Measurements from ENCODE around the gene FADS3. TPM values are rescaled to one million over a fixed set of nuclear protein-coding genes. Genes with fewer than 3 reads are reported as not detected.

The FADS3 gene
- total RNA-seq, 2 donors from 2014 or later, result 6.9 to 18.7 TPM

DNA sequence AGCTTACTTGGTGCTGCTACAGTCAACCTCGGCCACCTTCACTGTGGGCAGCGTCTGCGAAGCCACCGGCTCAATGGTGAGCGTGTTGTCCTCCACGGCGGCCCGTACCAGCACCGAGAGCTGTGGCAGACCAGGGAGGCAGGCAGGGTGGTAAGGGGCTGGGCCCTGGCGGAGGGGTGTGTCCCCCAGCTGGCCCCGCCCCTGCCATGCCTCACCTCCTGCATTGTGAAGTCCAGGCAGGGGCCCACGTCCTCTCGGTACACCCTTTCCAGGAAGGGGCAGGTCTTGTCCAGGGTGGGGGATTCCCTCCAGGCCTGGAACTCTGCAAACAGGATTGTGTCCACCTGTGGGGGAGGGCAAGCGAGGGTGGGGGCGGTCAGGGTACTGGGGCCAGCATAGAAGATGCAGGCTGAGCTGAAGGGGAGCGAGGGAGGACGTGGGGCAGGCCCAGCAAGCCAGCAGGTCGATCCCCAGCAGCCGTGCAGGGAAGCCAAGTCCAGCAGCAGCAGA is 13.2 kb upstream of the FADS3 start:
- intact Hi-C loops (cut with DNase I, micrococcal nuclease), result loop anchor here in 1 of 2 donors (5.0 kb wide), 1 partner anchor 43 kb away; no protein-coding TSS in a partner anchor
- ATAC-seq (peak; percentile 93), DNase-seq (peak; percentile 46 to 53)

DNA sequence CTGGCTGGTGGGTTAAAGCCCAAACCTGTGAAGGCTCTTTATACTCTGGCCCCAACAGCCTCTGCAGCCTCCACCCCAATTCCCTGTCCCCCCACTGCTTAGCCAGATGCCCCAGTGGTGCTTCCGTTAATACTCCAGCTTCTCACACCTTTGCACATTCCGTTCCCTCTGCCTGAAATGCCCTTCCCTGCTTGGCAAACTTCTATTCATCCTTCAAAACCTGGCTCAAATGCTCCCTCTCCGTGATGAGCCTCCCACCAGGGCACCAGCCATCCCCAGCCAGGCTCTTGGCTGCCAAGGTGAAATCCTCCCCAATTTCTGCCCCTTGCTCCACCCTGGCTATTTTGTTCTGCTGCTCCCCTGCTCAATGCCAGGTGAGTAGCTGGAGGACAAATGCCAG is 12.5 kb upstream of the FADS3 start:
- intact Hi-C loops (cut with DNase I, micrococcal nuclease), result loop anchor here in 1 of 2 donors (5.0 kb wide), 1 partner anchor 43 kb away; no protein-coding TSS in a partner anchor
- no peak for DNase-seq
- no peak for ATAC-seq

DNA sequence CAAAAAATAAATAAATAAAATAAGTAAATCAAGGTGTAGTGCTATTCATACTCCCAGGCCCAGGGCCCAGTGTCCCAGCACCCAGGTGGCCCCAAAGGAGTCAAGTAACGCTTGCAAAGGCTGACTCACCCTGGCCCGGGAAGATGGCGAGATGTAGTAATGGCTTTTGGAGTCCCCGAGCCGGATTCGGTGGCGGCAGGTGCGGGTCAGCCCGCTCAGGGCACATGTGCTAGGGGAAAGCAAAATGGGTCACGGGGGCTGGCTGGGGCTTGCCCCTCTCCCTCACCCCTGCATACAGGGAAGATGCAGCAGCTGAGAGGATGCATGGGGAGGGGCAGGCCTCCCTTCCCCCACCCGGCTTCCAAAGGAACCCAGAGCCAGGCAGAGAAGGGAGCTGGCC is 11.0 kb upstream of the FADS3 start:
- ATAC-seq, result no peak
- DNase-seq, result no peak
- intact Hi-C loops (cut with DNase I, micrococcal nuclease), result loop anchor here in 1 of 2 donors (5.0 kb wide), 1 partner anchor 45 kb away; no protein-coding TSS in a partner anchor

DNA sequence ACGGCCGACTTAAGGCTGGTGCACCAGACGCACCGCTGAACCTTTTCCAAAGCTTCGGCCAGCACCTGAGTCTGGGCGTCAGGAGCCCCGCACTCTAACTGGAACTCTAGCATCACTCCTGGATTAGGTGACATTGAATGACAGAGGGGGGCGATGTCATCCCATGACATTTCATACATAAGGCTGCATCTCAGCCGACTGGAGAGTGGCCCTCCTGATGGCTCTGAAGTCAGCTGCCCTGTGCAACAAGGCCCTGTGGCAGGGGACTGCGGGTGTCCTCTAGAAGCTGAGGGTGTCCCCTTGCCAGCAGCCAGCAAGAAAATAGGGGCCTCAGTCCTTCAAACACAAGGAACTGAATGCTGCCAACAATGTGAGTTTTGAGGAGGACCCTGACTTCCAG is 10.1 kb upstream of the FADS3 start:
- ATAC-seq, result no peak
- intact Hi-C loops (cut with DNase I, micrococcal nuclease), result loop anchor here in 1 of 2 donors (5.0 kb wide), 1 partner anchor 46 kb away; no protein-coding TSS in a partner anchor

DNA sequence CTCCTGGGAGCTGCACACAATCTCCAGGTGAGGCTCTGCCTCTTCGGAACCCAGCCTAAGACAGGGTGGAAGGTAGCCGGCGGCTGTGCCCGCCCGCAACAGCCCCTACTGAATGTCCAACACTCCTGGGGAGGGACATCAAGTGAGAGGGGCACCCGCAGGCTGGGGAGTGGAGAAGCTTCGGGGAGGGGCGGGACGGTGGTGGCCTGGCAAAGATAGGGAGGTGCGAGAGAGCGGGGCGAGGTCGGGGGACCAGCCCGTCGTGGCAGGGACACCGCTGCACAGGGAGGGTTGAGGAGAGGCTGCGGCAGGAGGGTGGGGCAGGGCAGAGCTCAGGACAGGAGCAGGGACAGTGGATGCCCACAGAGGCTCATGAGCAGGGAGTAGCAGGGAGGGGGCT is 8.9 kb upstream of the FADS3 start:
- ATAC-seq (no peak), DNase-seq (no peak)
- intact Hi-C loops (cut with DNase I, micrococcal nuclease), result loop anchor here in 1 of 2 donors (5.0 kb wide), 1 partner anchor 47 kb away; no protein-coding TSS in a partner anchor

More for the DNA sequence above, 10.1 kb upstream of the FADS3 start:
- no peak for DNase-seq

DNA sequence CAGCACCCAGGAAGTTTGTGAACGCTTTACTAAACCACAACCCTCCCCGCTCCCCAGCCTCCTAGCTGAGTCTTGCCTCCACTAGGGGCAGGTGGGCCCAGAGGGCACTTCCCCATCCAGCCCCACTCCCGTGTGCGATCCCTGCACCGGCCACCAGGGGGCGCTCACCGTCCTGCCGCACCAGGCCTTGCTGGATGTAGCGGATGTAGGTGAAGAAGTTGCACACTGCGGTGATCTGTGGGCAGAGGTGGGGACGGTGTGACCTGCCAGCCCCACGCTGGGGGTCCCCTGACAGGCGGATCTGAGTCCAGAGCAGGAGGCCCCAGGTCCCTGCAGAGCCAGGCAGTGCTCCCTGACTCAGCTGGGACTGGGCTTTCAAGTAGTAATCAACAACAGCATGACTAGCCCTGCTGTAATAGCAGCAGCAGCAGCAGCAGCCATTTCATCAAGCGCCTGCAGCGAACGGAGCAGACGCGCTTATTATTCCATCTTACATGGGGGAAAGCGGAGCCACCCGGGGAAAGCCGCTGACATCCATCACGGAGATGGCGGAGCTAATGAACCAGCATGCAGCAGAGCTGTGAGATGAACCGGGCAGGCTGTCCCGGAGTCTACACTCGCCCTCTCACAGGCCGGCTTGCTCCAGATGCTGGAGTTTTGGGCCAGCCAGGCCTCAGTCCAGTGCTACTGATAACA is 7.9 kb upstream of the FADS3 start:
- intact Hi-C loops (cut with DNase I, micrococcal nuclease), result loop anchor here (2.0 to 10.0 kb wide), 4 partner anchors 48 to 186 kb away; no protein-coding TSS in a partner anchor
- DNase-seq (peak; percentile 66 to 87), ATAC-seq (peak; percentile 84)

DNA sequence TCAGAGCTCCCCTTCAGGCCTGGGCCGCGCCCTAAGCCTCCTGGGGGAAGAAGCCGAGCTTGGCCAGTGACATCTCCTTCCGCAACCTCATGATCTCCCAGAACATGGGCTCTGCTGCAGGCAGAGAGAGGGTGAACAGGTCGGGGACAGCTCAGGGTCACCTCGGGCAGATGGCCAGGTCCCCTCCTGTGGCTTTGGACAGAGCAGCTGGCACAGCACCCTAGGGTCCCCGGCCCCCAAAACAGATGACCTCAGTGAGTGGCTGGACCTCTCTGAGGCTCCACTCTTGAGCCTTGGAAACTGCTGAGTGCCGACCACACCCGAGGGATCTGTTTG is 6.9 kb upstream of the FADS3 start:
- DNase-seq (no peak), ATAC-seq (peak; percentile 35)
- intact Hi-C loops (cut with DNase I, micrococcal nuclease), result loop anchor here (2.0 to 10.0 kb wide), 4 partner anchors 49 to 187 kb away; no protein-coding TSS in a partner anchor

DNA sequence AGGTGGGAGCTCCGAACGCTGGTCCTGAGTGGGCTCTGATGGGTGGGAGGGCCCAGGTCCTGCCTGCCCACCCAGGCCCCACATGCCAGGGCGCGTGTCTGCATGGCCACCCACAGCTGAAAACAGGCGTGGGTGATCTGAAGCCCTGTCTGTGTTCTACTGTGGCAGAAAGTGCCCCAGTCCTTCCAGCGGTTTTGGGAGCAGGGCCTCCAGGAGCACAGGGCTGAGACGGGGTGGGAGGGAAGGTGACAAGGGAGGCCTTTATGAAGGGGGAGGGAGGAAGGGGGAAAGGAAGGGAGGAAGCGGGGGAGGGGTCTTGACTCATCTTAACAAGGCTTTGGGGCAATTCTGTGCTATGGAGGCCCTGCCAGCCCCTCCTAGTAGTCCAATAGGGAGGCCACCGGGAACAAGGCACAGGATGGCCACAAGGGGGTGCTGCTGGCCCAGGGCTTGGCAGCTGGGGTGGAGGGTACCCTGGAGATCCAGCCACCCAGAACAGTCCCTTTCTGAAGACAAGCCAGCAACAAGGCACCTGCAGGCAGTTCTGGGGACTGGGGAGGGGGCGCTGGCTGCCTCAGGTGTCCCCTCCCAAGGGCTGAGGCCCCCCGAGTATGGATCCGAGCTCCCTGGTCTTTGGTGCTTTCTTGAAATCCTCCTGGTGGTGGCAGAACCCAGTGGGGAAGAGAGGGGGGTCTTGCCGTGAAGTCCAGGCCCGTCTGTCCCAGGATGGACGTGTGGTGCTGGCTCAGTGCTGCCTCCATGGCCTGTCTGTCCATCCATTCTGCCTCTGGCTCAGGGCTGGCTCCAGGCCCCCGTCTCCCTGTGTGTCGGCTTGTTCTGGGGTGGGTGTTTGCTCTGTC is 6.3 kb upstream of the FADS3 start:
- intact Hi-C loops (cut with DNase I, micrococcal nuclease), result loop anchor here (2.0 to 10.0 kb wide), 5 partner anchors 49 to 187 kb away; no protein-coding TSS in a partner anchor

DNA sequence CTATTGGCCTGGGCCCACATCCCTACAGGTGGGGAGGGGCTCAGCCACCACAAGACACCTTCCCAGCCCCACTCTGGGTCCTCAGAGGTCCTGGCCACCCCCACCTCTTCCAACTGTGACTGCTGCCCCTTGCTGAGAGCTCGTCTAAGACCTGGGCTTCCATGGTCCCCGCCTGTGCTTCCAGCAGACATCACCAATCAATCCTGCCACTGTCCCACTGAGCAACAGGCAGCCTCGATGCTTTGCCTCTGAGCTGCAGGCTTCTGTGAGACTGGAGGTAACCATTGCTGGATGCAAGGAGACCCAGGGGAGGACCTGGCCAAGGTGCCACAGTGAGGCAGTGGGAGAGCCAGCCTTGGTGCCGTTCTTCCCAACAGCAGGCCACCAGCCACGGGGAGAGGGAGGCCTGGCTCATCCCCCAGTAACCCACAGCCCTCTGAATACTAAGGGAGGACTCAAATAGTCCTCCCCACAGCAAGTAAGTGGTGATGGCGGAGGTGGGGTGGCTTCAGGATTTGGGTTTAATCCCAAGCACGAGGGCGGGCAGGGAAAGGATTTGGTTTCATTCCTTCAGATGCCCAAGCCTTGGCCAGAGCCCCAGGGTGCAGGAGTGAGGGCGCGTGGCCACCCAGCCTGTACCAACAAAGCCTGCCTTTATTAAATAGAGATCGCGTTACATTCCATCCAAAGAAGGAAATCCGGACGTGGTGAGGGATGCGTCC is 5.5 kb upstream of the FADS3 start:
- DNase-seq (no peak), ATAC-seq (no peak)
- intact Hi-C loops (cut with DNase I, micrococcal nuclease), result loop anchor here (2.0 to 10.0 kb wide), 4 partner anchors 92 to 188 kb away; no protein-coding TSS in a partner anchor

More for the DNA sequence above, 6.3 kb upstream of the FADS3 start:
- DNase-seq (peak; percentile 54 to 80), ATAC-seq (peak; percentile 83)

DNA sequence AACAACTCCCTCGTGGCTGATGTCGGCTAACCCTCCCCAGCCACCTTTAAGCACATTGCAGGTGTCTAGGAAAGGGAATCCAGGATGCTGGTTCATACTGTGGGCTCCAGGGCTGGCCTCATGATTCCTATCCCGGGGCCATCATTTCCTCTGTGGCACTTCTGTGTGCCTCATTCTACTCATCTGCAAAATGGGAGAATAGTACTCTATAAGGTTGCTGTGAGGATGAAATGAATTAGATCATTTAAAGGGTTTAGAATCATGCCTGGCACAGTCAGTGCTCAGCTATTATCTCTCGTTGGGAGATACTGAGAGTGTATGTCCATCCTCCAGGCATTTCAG is 4.3 kb upstream of the FADS3 start:
- DNase-seq, result no peak
- intact Hi-C loops (cut with DNase I, micrococcal nuclease), result loop anchor here (2.0 to 10.0 kb wide), 4 partner anchors 91 to 189 kb away; no protein-coding TSS in a partner anchor
- ATAC-seq, result no peak

DNA sequence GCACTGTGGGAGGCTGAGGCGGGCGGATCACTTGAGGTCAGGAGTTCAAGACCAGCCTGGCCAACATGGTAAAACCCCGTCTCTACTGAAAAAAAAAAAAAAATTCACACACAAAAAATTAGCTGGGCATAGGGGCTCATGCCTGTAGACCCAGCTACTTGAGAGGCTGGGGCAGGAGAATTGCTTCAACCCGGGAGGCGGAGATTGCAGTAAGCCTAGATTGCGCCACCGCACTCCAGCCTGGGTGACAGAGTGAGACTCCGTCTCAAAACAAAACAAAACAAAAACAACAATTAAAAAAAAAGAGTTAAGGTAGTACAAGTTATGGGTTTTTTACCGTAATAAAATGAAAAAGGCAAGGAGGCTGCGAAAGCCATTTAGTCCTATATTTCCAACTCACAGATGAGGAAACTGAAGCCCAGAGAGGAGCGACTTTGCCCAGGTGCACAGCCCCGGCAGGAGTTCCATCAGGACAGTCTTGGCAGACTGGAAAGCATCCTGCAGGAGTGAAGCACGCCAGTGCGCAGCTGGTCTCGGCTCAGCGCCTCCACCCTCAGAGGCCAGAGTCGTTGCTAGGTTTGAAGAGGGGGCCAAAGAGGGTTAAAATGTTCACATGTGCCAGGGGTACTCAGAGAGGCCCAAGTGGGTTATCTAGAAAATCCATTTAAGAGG is 3.8 kb upstream of the FADS3 start:
- ATAC-seq (no peak), DNase-seq (no peak)
- intact Hi-C loops (cut with DNase I, micrococcal nuclease), result loop anchor here (5.0 to 10.0 kb wide), 3 partner anchors 90 to 190 kb away; no protein-coding TSS in a partner anchor

DNA sequence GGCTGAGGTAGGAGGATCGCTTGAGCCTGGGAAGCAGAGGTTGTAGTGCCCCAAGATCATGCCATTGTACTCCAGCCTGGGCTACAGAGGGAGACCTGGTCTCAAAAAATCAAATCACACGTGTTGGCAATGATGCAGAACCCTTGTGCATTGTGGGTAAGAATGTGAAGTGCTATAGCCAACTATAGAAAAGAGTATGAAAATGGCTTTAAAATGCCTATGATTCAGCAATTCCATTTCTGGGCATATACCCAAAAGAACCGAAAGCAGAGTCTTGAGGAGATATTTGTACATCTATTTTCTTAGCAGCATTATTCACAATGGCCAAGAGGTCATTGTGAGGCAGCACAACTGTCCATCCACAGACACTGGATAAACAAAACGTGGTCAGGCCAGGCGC is 2.6 kb upstream of the FADS3 start:
- no peak for DNase-seq
- no peak for ATAC-seq
- intact Hi-C loops (cut with DNase I, micrococcal nuclease), result loop anchor here in 1 of 2 donors (10.0 kb wide), 2 partner anchors 89 to 191 kb away; no protein-coding TSS in a partner anchor

DNA sequence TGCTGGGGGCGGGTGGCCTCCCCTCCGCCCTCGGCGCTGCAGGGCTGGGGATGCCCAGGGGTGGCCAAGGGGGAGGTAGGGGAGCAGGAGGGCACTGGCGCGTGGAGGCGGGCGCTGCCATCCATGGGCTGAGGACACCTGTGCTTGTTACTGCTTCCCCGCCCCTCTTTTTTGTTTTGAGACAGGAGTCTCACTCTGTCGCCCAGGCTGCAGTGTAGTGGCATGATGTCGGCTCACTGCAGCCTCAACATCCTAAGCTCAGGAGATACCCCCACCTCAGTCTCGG is 683 bp upstream of the FADS3 start:
- ATAC-seq (peak; percentile 10), DNase-seq (no peak)
- intact Hi-C loops (cut with DNase I, micrococcal nuclease), result loop anchor here in 1 of 2 donors (10.0 kb wide), 2 partner anchors 87 to 193 kb away; no protein-coding TSS in a partner anchor

DNA sequence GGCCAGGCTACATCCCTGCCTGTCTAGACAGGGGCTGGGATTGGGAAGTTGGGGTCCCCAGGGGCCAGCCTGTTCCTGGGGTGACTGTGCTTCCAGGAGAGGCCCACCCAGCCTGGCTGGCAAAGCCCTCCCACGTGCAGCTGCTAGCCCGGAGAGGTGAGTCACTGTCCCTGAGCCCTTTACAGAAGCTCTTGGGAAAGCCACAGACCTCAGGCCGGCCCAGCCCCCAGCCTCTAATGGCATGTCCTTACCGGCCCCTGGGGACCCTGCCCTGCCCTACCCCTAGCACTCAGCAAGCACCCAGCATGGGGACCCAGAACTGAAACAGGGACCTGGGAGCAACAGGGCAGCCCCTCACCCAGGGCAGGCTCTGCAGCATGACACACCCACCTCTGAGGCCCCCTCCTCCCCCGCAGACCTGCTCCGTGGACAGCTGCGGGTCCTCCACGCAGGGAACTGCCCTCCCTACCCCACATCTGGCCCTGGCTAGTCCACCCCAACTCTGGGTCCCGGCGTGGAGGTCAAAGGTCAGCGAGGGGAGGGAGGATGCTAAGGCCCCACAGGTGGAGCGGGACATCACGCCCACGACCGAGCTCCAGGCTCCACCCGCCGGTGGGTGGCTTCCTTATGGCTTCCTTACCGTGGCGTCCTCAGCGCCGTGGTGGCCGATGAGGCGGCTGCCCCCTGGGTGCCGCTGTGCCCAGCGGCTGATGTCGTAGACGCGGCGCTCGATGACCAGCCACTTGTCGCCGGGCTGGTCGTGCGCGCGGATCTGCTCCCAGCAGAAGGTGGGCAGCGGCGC is 615 bp downstream of the FADS3 start:
- DNase-seq (peak; percentile 43 to 62), ATAC-seq (peak; percentile 27)
- intact Hi-C loops (cut with DNase I, micrococcal nuclease), result loop anchor here in 1 of 2 donors (10.0 kb wide), 2 partner anchors 86 to 194 kb away; no protein-coding TSS in a partner anchor

DNA sequence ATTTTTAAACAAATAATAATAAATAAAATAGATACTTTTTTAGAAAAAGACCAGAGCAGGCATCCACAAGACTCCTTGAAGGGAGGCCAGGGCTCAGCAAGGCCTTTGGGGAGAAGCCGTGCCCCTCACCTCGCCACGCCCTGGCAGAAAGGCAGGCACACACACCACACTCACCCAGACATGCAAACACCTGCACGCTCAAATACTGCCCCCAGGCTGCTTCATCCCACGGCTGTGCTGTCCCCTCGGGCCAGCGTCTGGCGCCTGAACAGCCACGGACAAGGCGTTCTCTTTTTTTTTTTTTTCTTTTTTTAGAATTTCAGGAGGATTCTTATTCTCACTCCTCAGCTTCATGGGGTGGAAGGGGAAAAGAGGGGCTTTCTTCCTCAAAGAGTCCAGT is 1.5 kb downstream of the FADS3 start:
- intact Hi-C loops (cut with DNase I, micrococcal nuclease), result loop anchor here in 1 of 2 donors (10.0 kb wide), 2 partner anchors 85 to 195 kb away; no protein-coding TSS in a partner anchor
- ATAC-seq (no peak), DNase-seq (no peak)

DNA sequence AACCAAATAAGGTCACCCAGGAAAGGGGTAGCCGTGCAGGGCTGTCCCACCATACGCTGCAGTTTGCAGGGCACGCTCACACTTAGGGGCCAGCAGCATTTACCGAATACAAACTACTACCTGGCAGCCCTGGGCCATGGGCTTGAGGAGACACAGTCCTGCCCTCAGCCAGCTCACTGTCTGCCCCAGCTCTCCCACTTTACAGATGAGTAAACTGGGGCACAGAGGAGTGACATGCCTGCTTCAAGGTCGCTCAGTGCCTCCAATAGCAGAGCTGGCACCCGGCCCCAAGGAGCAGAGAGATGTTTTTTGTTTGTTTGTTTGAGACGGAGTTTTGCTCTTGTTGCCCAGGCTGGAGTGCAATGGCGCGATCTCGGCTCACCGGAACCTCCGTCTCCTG is 2.8 kb downstream of the FADS3 start:
- DNase-seq (no peak), ATAC-seq (no peak)
- intact Hi-C loops (cut with DNase I, micrococcal nuclease), result no loop called here

DNA sequence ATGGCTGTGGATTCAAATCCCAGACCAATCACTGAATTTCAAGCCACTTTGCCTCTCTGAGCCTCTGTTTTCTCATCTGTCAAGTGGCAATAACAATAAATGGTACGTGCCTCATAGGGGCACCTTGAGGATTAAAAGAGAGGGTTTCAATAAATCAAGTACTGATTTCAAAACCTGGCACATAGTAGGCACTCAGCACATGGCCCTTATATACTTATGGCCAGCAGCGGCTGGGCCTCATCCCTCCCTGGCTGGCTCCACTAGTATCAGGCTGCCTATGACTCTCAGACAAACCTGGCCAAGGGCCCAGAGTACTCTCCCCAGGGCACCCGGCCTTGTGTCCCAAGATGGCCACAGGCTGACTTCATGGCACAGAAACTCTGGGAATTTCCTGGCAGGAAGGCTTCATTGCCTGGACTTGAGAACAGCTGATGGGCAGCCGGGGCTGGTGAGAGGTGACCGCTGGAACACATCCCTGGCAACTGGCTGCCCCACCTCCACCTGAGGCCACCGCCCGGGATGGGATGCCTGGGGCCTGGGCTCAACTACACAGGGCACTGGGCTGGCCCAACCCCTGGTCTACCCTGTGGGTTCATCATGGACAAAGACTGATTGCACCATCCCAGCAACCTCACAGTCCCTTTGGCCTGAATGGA is 3.4 kb downstream of the FADS3 start:
- intact Hi-C loops (cut with DNase I, micrococcal nuclease), result no loop called here
- no peak for ATAC-seq
- DNase-seq, result peak; percentile 32 to 46
